GM21619 (cell line): ENCODE measurements around the gene CELA2A.
"Not testable (repeated sequence)": the region's sequence is repeated elsewhere in the genome, so short reads cannot be mapped to it uniquely, and the experiment has no call there.

Experiments
- ATAC-seq: cut with Tn5 transposase; IDR thresholded peaks from one replicate; pipeline ENCODE4 v1.9.1; 2021; ENCODE audit not compliant: unreplicated experiment

Gene CELA2A

DNA sequence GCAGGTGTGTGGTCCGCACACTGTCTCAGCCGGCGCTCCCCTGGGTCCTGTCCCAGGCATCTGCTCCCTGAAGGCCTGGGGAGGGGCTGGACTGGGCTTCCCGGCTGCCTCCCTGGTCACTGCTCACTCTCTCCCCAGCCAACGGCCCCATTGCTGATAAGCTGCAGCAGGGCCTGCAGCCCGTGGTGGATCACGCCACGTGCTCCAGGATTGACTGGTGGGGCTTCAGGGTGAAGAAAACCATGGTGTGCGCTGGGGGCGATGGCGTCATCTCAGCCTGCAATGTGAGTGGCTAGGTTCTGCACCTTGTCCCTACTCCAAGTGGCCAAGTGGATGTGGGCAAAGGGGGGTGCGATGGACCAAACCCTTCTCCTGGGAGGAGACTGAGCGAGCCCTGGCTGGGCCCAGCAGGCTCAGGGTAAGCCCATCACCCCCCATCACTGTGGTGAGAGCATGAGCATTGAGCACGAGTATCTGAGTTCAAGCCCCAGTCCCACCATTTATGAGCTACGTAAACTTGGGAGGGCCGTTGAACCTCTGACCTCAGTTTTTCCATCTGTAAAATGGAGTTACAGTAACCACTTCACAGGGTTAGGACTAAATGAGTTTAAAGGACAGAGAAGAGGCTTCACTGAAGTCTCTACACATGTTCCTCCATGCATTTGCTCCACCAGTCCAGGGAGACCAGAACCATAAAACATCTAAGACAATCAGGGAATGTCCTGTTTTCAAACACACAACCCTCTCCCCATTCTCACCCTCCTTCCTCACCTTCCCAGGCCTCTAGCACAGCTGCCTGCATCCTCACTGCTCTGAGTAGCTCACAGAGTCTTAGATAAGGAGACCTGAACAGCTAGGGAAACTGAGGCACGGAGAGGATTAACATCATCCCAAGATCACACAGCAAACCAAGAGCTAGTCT is 11.8 kb upstream of the CELA2A start:
- no peak for ATAC-seq

DNA sequence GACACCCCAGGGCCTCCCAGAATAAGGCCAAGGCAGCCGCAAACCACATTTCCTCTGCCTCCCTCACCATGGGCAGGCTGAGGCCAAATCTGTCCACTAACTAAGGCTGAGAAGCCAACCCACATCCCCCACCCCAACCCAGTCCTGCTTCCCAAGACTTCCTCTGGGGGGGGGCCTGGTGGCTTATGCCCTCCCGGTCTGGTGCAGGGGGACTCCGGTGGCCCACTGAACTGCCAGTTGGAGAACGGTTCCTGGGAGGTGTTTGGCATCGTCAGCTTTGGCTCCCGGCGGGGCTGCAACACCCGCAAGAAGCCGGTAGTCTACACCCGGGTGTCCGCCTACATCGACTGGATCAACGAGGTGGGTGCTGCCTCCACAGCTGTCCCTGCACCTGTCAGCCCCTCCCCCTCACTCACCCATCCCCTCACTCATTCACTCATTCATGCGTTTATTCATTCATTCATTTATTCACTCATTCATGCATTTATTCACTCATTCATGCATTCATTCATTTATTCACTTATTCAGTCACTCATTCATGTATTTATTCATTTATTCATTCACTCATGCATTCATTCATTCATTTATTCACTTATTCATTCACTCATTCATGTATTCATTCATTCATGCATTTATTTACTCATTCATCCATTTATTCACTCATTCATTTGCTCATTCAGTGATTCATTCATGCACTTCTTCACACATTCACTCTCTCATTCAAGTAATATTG is 11.0 kb upstream of the CELA2A start:
- no peak for ATAC-seq

DNA sequence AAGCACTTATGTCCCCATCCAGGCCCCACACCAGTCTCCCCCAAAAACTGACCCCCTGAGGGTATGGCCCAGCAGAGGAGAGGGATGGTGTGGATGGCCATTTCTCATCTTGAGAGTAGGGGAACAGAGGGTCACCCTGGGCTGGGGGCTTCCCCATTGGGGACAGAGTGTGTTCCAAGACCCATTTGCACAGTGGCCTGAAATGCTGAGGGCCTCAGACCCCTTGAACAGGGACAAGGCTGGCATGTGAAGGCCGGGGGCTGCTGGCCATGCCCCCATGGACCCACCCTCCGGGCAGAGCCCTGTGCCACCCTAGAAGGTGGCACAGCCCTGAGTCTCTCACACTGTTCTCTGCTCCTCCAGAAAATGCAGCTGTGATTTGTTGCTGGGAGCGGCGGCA is 10.3 kb upstream of the CELA2A start:
- no peak for ATAC-seq

DNA sequence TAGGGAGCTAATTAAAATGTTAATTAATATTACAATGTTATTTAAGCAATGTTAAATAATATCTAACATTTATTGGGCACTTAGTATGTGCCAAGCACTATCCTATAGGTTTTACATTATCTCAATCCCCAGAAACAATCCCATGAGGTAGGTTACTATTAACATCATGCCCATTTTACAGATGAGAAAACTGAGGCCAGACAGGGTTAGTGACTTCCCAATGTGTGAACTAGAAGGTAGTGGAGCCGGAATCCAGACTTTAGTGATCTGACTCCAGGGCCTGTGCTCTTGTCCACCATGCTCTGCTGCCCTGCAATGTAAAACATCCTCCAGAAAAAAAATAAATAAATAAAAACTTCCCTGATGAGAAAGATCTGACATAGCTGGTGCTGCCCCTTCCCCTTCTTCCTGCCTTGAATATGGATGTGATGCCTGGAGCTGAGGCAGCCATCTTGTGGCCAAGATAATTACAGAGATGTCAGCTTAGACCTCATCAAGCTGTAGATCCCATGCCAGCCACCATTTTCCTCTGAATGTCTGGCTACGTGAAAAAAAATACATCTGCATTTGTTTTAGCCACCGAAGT is 7.6 kb upstream of the CELA2A start:
- no peak for ATAC-seq

DNA sequence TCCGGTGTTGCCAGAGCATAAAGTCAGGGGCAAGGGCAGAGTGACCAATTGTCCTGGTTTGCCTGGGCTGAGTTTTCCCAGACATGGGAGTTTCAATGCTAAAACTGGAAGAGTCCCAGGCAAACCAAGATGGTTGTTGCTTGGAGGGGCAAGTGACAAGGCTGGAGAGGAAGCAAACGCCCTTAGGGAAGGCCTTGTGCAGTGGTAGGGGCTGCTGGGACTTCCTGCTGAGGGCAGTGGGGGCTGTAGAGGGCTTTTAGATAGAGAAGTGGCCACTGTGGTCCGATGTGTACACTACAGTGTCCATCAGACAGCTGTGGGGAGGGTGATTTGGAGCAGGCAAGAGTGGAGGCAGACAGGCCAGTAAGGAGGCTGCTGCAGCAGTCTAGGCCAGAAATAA is 7.0 kb upstream of the CELA2A start:
- ATAC-seq = no peak

DNA sequence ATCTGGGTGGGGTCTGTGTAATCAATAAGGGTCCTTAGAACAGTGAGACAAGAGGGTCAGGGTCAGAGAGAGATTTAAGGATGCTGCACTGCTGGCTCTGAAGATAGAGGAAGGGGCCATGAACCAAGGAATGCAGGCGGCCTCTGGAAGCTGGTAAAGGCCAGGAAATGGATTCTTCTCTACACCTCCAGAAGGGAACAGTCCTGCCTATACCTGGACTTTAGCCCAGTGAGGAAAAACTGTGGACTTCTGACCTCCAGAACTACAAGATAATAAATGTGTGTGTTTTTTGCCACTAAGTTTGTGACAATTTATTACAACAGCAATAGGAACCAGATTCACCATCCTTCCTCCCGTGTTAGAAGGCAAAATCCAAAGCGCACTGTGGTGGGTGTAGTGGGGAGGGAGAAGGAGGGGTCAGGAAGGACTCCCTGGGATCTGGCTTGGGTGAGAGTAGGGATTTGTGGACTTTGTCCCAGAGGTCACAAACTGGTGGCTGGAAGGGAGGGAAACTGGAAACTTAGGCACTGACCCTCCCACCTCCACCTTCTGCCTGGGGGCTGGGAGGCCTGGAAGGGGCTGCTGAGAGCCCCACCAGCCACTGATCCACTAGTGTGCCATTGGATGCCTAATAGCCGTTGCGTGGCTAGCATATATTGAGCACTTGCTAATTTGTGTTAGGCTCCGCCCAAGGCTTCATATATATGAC is 5.4 kb upstream of the CELA2A start:
- no peak for ATAC-seq

DNA sequence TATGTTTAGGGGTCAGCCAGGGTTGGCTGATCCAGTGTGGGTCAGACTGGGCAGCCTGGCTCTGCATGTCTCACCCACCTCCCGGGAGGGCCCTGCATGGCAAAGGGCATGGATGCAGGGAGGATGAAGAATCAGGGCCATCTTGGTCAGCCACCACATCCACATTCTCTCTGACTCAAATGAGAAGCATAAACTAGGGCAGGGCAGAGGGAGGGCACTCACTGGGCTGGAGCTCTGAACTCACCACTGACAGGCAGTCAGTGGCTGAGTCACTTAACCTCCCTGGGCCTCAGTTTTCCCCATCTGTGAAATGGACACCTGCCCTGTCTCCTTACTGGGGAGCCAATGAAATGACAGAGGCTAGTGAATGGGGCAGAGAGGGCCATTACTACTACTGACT is 4.3 kb upstream of the CELA2A start:
- no peak for ATAC-seq

DNA sequence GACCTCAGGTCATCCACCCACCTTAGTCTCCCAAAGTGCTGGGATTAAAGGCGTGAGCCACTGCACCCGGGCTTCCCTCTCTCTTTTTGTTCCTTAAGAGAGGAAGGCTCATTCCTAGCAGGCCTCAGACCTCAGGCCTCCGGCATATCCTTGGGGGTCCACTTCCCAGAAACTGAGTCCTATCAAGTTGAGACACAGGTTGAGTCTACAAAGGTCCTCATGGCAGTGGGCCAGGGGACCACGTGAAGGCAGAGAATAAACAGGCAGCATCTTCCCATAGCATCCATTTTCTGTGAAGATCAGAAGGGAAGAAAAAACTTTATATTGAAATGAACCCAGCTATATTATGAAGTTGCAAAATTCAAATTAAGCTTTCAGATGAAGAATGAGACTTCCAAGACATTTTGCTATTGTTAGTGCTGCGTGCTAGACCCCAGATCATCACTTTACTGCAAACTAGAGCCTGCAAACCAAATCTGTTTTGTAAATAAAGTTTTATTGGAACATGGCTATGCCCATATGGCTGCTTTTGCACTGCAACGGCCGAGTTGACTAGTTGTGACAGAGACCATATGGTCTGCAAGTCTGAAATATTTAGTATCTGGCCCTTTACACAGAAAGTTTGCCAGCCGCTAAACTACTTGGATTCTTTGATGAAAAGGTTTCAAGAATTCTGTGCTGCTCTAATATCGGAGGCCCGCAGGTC is 3.5 kb upstream of the CELA2A start:
- ATAC-seq = no peak

DNA sequence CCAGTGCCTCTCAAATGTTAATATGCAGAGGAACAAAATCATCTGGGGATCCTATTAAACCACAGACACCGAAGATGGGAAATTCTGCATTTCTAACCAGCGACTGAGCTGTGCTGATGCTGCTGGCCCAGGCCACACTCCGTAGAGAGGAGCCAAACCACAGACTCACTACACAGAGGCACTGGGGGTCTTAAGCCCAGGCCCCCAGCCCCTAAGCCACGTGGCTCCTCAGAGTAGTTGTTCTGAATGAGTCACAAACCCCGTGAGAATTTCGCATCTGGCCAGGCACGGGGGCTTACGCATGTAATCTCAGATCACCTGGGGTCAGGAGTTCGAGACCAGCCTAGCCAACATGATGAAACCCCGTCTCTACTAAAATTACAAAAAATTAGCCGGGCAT is 2.8 kb upstream of the CELA2A start:
- no peak for ATAC-seq

DNA sequence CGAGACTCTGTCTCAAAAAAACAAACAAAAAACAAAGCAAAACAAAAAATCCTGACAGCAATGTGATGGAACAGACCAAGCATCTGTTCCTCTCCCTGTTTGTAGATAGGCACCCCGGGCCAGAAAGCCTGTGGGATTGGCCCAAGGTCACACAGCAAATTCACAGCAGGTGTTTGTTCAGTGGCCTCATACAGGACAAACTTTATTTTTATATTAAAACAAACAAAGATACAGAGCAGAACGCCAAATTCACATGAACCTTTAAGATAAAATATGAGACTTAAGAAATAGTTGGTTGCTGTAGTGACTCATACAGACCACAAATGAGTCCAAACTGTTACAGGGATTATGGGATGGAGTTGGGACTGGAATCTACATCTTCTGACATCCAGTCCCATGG is 2.3 kb upstream of the CELA2A start:
- ATAC-seq = no peak

DNA sequence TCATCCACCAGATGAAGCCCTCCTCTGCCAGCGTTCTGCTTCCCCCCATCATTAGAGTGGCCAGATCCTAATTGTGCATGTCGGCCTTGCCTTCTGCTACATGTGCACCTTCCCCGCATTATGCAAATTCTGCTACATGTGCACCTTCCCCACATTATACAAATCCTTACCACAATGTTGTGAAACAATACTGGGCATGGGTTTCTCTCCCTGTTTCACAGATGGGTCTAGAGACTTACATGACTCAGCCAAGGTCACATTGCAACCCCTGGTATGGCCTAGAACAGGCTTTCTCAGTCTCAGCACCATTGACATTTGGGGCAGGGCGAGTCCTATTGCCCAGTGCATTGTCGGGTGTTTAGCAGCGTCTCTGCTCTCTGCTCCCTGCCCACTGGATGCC is 1.0 kb upstream of the CELA2A start:
- no peak for ATAC-seq

DNA sequence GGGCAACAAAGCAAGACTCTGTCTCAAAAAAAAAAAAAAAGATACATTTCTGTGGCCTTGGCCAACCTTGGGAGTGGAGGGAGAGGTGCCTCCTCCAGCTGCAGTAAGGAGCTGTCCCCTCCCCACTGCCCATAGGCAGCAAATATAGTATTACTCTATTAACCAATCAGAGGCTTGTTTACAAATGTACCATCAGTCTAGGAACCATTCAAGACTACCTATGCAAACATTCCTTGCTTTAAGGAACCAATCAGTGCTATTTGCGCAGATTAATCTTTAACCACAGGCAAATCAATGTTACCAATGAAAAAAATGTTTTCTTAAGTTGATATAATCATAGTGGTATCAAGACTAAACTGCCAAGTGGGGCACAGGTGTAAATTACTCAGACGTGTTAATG is 1.1 kb downstream of the CELA2A start:
- ATAC-seq = no peak

DNA sequence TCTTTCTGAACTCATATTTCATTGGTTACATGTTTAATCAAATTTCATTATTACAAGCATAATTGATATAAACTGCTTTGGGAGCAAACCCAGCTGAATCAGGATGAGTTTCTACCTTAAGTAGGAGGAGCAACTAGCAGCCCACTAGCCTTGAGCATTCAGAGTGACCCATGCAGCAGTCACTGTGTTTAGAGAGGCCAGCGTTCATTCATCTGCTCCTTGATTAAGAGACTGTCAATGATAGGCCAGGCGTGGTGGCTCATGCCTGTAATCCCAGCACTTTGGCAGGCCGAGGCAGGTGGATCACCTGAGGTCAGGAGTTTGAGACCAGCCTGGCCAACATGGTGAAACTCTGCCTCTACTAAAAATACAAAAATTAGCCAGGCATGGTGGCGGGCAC is 1.9 kb downstream of the CELA2A start:
- ATAC-seq = not testable (repeated sequence)

DNA sequence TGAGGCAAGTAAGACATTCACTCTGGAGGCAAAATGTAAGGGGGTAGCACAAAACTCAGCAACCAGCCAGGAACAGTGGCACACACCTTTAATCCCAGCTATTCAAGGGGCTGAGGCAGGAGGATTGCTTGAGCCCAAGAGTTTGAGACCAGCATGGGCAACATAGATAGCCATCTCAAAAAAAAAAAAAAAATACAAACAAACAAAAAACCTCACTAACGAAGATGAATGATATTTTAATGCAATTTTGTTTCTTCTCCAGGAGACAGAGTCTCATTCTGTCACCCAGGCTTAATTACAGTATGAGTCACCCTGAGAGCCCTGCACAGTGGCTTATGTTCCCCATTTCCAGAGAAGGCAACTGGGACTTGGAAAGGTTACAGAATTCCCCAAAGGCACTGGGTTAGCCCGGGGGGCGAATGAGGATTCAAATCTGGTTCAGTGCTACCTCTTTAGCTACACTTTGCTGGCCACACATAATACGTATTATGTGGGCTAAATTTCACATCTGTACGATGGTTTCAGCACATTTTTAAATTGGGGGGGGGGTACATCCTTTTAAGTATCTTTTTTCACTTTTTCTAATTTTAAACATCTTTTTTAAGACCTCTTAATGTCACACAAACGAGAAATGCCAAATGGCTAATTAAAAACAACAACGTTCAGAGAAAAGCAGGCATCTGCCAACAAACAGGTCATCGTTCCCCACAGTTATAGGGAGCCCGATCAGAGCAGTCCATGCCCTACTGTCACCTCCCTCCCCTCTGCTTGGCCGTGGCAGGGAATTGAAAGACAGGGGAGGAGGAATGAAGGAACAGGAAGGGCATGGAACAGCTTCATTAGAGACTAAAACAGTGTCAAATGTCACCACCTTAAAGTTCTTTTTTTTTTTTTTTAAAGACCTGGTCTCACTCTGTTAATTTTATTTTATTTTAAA is 3.5 kb downstream of the CELA2A start:
- ATAC-seq = no peak

DNA sequence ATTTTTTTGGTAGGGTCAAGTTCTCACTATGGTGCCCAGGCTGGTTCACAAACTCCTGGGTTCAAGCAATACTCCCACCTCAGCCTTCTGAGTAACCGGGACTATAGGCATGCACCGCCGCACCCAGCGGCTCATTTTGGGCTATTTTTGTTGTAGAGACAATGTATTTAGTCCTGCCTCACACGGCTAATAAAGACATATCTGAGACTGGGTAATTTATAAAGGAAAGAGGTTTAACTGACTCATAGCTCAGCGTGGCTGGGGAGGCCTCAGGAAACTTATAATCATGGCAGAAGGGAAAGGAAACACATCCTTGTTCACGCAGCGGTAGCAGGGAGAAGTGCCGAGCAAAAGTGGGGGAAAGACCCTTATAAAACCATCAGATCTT is 4.2 kb downstream of the CELA2A start:
- ATAC-seq = no peak

DNA sequence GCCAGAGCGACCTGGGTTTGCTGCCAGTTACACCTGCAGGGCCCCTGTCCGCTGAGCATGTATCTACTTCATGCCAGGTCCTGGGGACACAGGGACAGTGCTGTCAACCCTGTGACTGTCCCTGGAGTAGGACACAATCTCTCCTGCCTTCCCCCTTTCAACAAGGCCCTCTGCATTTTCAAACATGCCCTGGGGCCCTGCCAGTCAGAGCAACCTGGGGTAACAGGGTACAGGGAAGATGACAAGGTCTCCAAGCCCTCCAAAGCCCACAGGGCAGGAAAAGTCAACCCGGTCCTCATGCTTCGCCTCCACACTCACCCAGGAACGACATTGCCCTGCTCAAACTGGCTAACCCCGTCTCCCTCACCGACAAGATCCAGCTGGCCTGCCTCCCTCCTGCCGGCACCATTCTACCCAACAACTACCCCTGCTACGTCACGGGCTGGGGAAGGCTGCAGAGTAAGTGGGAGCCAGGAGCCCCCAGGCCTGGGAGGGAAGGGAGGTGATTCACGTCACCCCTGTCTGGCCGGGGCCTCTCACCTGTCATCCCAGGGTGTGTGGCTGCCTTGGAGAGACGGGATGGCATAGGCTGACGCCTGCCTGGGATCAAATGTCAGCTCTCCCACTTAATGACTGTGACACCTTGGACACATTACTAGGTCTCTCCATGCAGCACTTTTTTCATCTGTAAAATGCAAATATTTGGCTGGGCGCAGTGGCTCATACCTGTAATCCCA is 6.7 kb downstream of the CELA2A start:
- not testable (repeated sequence) for ATAC-seq

DNA sequence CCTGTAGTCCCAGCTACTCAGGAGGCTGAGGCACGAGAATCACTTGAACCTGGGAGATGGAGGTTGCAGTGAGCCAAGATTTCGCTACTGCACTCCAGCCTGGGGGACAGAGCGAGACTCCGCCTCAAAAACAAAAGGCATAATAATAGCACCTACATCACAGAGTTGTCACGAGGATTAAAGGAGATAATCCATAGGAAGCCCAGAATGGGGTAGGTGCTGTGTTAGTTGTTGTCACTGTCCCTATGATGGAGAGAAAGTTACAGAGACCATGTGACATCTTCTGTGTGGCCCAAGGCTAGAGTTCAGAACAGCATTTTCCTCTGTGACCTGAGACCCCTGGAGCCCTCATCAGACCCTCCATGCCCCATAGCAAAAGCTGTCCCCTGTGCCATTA is 7.4 kb downstream of the CELA2A start:
- not testable (repeated sequence) for ATAC-seq

DNA sequence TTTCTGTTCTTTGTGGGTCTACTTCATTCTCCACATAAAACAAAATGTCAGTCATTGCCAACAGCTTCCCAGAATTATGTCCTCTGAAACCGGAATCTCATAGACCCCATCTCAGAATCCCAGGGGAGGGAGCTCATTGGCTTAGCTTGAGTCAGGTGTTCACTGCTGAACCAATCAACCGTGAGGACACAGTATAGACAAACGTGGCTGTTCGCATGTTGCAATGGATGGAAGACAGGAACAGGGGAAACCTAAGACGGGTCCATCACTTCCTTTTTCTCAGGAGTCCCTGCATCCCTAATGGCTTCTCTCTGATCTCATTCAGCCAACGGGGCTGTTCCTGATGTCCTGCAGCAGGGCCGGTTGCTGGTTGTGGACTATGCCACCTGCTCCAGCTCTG is 9.1 kb downstream of the CELA2A start:
- ATAC-seq = no peak
